ENCODE measurements around the gene SOWAHC.

DNA sequence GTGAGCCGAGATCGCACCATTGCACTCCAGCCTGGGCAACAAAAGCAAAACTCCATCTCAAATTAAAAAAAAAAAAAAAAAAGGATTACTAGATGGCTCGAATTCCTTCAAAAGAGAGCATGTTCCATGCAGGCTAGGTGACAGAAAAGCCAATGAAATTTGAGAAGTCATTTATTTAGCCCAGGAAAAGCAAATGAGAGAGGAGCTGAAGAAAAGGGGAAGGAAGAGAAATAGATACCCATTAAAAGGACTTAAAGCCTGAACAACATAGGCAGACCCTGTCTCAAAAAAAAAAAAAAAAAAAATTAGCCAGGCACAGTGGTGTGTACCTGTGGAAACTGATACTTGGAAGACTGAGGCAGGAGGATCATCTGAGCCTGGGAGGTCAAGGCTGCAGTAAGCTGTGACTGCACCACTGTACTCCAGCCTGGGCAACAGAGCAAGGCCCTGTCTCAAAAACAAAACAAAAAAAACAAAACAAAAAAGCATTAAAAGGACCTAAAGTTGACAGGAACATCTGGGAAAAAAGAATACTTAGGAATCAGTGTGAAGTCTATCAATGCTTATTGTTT is 11.5 kb upstream of the SOWAHC start:
- TF ChIP-seq, protein P1, sequence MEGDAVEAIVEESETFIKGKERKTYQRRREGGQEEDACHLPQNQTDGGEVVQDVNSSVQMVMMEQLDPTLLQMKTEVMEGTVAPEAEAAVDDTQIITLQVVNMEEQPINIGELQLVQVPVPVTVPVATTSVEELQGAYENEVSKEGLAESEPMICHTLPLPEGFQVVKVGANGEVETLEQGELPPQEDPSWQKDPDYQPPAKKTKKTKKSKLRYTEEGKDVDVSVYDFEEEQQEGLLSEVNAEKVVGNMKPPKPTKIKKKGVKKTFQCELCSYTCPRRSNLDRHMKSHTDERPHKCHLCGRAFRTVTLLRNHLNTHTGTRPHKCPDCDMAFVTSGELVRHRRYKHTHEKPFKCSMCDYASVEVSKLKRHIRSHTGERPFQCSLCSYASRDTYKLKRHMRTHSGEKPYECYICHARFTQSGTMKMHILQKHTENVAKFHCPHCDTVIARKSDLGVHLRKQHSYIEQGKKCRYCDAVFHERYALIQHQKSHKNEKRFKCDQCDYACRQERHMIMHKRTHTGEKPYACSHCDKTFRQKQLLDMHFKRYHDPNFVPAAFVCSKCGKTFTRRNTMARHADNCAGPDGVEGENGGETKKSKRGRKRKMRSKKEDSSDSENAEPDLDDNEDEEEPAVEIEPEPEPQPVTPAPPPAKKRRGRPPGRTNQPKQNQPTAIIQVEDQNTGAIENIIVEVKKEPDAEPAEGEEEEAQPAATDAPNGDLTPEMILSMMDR (conservative IDR thresholded peaks at IDR 0.05; ENCODE audit: low read depth, low read length), result no peak
- no peak for TF ChIP-seq EZH2 (IDR thresholded peaks at IDR 0.05; ENCODE audit: borderline replicate concordance, low read depth, low read length, poor library complexity, severe bottlenecking)

Data from A673 (cell line).